ENCODE measurements around the gene RAB3GAP2. TPM values are rescaled to one million over a fixed set of nuclear protein-coding genes. Genes with fewer than 3 reads are reported as not detected.
"Not testable (repeated sequence)": the region's sequence is repeated elsewhere in the genome, so short reads cannot be mapped to it uniquely, and the experiment has no call there.

Gene RAB3GAP2
- total RNA-seq, 1 donor from 2014 or later, result 48.8 TPM

DNA sequence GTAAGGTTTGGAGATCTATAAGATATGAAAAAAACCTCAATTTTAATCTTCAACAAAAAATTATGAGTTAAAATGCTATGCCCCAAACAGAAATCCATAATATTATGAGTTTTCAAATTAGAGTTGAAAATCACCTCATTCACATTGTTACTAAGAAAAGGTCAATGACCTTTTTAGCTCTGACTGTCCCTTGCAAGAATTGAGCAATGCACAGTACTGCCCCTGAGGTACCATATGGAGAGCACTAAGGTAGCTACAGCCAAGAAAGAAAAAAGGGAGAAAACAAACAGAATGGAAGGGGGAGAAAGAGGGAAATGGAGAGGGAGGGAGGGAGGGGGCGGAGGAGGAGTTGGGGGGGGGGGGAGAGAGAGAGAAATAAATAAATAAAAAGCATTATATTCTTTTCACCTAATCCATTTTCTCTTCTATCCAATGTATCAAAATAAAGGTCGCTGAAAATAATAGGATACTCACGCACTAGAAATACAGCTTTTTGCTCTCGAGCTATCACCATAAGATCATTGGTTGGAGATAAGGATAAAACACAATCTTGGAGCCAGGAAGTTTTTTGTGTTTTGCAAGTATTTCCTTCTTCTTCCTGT is 58.8 kb downstream of the RAB3GAP2 start:
- no peak for DNase-seq (ENCODE audit: low spot score)

GRCh38 chr1:220207411-220207810 is 64.8 kb downstream of the RAB3GAP2 start:
- no peak for DNase-seq (ENCODE audit: low spot score)

- not testable (repeated sequence) for DNase-seq (ENCODE audit: low spot score)
Measured at GRCh38 chr1:220204758-220205157, 67.5 kb downstream of the RAB3GAP2 start.

DNA sequence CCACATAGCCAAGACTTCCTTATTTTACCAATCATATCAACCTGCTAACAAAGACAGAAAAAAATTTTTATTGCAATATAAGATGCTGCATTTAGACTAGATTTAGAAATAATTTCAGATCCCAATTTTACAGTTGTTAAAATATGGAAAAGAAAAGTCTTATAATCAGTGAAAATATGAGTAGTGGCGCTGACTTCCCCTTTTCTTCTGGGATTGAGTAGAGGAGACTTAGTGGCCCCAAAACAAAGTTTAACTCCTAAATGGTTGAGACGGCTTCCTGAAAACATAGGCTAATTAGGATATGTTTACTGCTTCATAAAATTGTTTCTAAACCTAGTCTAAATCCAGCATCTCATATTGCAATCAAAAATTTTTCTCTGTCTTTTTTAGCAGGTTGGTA is 68.4 kb downstream of the RAB3GAP2 start:
- no peak for DNase-seq (ENCODE audit: low spot score)

GRCh38 chr1:220198186-220199005 is 73.9 kb downstream of the RAB3GAP2 start:
- DNase-seq (ENCODE audit: low spot score), result no peak

GRCh38 chr1:220195701-220196100 is 76.6 kb downstream of the RAB3GAP2 start:
- DNase-seq (ENCODE audit: low spot score), result no peak

GRCh38 chr1:220189750-220190347 is 82.4 kb downstream of the RAB3GAP2 start:
- DNase-seq (ENCODE audit: low spot score), result no peak

DNA sequence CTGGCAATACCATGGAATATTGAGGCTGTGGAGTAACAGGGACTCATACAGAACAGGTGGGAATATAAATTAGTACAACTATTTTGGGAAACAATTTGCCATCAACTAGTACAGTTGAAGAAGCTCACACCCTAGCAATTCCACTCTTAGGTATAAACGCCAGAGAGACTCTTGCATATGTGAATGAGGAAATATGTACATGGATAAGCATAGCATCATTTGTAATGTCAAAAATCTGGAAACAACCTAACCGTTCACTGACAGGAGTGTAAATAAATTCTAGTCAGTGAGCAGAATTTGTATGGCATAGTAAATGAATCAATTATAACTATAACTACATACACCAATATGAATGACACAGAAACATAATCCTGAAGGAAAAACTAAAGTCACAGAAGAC is 83.7 kb downstream of the RAB3GAP2 start:
- DNase-seq (ENCODE audit: low spot score), result no peak

GRCh38 chr1:220186752-220187151 is 85.5 kb downstream of the RAB3GAP2 start:
- DNase-seq (ENCODE audit: low spot score), result no peak

DNA sequence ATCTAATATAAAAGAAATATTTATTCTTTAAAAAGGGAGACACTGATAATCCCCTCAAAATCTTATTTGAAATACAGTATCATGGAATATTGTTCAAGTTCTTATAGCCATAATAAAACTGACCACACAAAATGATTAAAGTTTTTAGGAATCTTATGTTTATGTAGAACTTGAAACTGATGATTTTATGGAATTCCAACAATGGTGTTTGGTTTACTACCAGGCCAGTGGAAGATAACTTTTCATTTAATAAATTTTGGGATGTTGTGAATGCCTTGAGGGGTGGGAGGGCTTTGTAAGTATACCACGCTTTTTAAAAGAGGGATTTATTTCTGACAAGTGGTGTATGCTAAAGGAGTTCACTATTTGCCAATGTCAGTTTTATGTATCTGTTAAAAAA is 87.7 kb downstream of the RAB3GAP2 start:
- DNase-seq (ENCODE audit: low spot score), result no peak

GRCh38 chr1:220182656-220183055 is 89.6 kb downstream of the RAB3GAP2 start:
- no peak for DNase-seq (ENCODE audit: low spot score)

GRCh38 chr1:220182111-220182510 is 90.1 kb downstream of the RAB3GAP2 start:
- no peak for DNase-seq (ENCODE audit: low spot score)

DNA sequence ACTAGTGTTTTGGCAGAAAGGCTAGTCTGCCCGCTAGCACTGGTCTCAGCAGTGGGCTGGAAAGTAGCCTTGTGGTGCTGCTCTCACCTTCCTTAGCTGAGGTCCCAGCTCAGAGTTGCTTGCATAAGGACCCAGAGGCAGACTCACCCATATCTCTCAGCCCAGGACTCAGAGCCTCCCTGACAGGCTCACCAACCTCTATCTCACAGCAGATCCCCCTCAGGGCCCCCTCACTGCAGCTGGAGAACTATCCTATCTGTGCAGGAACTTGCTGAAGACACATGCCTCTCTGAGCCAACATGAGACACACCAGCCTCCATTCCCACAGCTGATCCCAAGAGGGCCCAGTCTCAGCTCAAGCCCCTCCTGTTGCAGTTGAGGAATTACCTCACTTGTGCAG is 95.7 kb downstream of the RAB3GAP2 start:
- DNase-seq (ENCODE audit: low spot score), result no peak

- DNase-seq (ENCODE audit: low spot score), result no peak
Measured at GRCh38 chr1:220170836-220171526, 101.3 kb downstream of the RAB3GAP2 start.

GRCh38 chr1:220169887-220170286 is 102.4 kb downstream of the RAB3GAP2 start:
- DNase-seq (ENCODE audit: low spot score), result not testable (repeated sequence)

DNA sequence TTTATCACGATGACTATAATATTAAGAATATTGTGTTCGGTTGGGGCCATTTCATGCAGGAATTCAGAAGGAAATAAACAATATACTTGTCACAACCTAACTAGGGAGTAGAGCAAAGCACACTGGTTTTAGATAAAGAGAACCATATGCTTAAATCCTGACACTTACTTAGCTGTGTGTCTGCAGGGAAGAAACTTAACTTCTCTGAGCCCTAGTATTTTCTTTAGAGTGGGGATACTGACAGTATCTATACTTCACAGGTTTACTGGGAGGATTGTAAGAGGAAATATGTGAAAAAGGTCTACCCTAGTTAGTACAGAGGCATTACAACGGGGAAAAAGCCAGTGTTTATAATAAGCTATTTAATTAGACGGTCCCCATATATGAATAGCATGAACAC is 105.4 kb downstream of the RAB3GAP2 start:
- DNase-seq (ENCODE audit: low spot score), result no peak

DNA sequence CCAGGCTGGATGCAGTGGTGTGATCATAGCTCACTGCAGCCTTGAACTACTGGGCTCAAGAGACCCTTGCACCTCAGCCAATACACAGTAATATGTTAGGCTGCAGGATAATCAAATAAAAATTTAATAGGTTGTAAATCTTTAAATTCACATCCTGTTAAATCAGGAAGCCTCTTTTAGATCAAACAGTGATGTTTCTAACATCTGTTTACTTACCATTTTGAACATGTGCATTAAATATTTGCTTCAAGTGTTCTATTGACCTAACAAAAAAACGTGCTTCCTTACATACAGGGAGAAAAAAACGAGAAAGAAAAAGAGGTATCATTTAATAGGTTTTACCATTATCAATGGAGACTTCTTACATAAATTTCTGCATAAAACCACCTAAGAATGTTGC is 107.7 kb downstream of the RAB3GAP2 start:
- DNase-seq (ENCODE audit: low spot score), result no peak

DNA sequence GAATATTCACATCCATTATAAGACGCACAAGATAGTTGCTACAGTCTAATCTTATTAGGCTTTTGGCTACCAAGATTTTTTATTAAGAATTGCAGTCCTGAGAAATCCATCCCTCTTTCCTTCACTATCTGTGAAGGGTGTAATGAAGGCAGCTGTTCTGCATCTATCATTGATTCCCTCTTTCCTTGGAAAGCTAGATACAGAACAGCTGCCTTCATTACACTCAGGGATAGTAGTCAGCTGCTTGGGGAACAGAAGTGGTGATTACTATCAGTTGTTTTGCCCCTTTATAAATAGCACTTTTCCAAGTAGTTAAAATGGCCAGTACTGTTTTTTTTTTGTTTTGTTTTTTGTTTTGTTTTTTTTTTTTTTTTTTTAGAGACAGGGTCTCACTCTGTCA is 108.1 kb downstream of the RAB3GAP2 start:
- DNase-seq (ENCODE audit: low spot score), result no peak

DNA sequence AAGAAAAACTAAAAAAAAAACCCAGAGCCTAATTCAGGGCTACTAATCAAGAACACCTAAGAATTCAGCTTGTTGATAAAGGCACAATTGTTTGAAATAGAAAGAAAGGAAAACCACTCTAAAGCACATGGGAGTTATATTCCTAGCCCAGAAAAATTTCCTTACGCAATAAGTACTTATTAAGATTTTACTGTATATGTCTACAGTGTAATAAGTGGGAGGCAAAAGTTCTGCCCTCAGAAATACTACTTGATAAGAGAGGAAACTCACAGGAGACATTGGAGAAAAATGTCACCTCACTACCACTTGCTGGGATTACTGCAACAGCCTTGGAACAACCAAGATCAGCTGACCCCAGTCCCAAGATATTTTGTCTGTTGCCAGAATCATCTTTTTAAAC is 112.2 kb downstream of the RAB3GAP2 start:
- no peak for DNase-seq (ENCODE audit: low spot score)

DNA sequence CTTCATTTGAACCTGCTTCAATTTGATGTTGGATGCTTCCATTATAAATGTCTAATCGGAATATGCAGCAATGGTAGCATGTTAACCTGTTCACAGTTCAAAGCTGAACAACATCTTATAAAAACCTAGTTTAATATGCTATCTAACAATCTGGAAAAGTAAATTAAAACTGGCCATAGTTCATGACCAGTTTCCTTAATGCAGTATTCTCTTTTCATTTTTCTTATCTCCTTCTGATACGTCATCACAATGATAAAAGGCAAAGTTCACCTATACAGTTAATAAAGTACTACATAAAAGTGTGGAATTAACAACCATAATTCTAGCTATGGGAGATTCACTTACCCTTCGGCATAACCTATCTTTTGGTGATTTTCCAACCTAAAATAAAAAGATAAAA is 113.2 kb downstream of the RAB3GAP2 start:
- DNase-seq (ENCODE audit: low spot score), result no peak

- DNase-seq (ENCODE audit: low spot score), result not testable (repeated sequence)
Measured at GRCh38 chr1:220158530-220158929, 113.7 kb downstream of the RAB3GAP2 start.

DNA sequence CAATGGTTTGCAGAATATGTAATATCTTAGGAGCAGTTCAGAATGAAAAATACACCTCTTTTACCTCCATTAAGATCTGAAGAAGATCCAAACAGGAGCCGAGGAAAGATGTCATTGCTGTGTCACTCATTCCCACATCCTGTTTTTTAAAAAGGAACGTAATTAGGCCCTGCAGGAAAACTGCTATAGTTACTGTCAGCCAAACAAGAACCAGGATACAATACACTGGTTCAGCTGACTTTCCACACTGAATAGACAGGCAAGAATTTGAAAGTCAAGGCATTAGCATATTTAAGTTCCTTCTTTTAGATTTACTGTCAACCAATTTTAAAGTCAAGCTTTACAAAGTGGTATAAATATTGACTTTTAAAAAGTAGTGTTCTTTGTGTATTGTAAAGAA is 114.5 kb downstream of the RAB3GAP2 start:
- DNase-seq (ENCODE audit: low spot score), result no peak

All from mesenteric fat pad (tissue), 1 donor.